HG03066 (cell line): ENCODE results near the gene FBN2.
A peak's percentile ranks its signal among the peaks of the same experiment; 100 is the strongest.

Source experiments
- ATAC-seq: cut with Tn5 transposase; IDR thresholded peaks from one replicate; pipeline ENCODE4 v1.9.1; 2021; ENCODE audit warnings: low read depth; ENCODE audit not compliant: unreplicated experiment

Gene FBN2

DNA sequence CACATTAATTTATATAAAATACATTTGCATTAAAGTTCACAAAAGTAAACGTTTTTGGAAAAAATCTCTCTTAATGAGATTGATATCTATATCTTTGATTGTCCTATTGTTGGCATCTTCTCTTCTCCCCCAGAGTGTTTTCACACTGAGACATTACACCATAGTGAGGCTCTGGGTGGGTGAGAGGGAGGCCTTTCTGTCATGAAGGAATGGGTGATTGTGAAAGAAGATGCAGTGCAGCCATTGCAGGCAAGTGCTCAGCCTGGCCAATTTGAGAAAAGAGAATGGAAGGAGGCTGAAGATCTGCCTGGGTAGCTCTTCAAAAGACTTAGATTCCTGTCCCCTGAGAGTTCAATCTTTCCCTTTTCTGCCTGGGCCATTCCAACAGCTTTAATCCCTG is 313.7 kb downstream of the FBN2 start:
- ATAC-seq, result no peak

GRCh38 chr5:128220841-128221240 is 317.2 kb downstream of the FBN2 start:
- no peak for ATAC-seq

- ATAC-seq, result no peak
Measured at GRCh38 chr5:128216860-128217531, 321.0 kb downstream of the FBN2 start.

DNA sequence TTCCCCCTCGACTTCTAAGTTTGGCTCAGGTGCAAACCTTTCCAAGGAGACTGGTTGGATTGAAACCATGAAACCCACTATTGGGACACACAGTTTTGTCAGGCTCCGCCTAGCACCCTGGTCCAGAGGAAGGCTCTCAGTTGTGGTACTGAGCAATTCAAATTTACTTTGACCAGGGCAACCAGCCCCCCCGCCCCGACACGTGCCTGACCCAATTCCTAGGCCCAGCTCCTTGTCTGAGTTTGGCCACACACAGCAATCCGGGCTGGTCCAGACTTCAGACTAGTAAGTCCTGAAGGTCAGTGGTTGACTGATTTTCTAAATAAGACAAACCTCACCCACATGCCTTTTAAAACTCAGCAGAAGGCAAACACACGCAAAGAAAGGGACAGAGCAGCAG is 321.8 kb downstream of the FBN2 start:
- ATAC-seq, result no peak

DNA sequence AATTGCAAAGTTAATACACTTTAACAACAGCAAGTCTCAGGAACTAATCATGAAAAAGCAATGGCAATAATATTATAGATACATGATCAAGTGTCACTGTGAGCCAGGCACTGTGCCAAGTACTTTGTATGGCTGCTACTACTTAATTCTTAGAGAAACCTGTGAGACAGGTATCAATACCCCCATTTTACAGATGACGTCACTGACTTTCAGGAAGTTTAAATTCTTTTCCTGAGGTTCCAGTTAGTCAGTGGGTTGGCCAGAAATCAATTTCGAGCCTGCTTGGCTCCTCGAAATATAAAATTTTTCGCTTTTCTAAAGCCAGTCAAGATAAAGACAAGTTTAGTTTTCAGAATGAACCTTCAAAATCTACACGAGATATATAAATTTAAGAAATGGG is 324.2 kb downstream of the FBN2 start:
- no peak for ATAC-seq

DNA sequence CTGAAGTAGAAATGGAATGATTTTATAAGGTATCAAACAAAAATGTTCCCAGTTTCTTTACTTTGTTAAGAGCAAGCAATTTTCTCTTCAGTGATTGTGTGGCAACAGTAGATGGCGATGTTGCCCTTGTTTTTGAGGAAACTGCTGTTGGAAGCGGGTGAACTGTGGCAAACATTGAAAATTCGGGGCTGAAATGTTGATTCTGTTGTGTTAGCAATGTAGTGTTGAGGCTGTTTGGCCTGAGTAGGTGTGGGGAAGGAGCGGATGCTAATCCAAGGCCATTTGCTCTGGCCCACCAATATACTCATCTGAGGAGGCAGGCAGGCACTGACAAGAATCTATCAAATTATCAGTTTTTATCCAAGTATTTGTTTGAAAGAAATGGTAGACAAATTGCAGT is 324.7 kb downstream of the FBN2 start:
- peak; percentile 56 for ATAC-seq

DNA sequence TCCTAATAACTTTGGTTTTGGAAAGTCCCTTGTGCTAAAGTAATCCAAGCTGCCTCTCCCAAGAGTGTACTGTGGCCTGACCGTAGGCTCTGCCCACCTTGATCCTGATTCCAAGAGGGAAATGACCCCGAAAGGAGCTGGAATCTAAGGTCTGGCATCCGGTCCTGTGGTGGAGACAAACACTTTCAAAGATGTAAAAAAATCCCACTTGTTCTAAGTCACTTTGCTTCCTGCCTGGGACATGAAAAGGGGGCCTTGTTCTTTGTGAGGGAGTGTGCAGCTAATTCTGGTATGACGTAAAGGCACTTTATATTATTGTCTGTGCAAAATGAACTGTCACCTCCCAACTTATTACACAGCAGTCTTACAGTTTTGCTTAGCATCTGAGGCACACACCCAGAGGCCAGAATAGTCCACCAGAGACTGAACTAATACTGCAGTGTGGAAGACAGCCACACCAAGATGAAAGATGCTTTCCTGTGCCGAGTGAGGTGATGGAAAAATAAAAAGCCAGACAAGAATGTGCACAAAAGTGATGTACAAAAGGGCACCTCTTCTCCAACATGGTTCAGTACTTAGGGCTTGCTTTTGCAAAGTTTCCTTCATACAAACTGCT is 325.7 kb downstream of the FBN2 start:
- ATAC-seq, result no peak

GRCh38 chr5:128208436-128208835 is 329.6 kb downstream of the FBN2 start:
- no peak for ATAC-seq
